Urothelium cell line (cell line): ENCODE data around the gene WNT5B.
A peak's percentile ranks its signal among the peaks of the same experiment; 100 is the strongest.

Experiments
- DNase-seq: peaks from one replicate; pipeline ENCODE4 v3.0.0; 2011; ENCODE audit warnings: low spot score, mixed read lengths
- FAIRE-seq: peaks from 2 replicates; lab custom pipeline; 2011; peaks lifted over from hg19 to GRCh38; lab: Jason Lieb, UNC

Gene WNT5B

DNA sequence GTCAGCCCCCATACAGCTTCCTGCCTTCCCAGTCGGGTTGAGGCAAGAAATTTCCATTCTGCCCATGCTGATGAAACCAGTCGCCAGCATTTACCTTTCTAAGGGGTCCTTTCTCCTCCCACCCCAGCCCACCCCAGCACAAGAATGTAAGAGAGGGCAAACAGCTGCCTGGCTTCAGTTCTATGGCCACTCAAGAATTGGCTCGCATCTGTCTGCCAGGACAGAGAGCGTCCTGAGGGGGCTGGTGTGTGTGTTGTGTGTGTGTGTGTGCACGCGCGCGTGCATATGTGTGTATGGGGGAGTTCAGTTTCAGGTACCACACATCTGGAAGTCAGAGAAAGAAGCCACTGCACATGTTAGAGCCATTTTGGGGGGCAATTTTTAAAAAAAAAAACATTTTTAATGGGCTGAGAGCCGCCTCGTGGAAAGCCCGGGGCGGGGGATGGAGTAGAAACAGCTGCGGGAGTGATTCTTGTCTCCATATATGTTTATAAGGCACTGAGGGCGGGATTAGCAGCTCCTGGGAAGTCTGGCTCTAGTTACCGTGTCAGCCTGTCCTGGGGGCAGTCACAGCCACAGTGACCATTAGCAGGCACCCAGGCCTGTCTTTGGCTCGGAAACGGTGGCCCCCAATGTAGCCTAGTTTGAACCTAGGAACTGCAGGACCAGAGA, at the start of gene WNT5B:
Gene WNT5B, plus strand, starts transcription at position 566 of the 672 bp plus-strand sequence. CDS start 2,124 bp downstream, outside the sequence.
- DNase-seq (no peak), FAIRE-seq (no peak)

DNA sequence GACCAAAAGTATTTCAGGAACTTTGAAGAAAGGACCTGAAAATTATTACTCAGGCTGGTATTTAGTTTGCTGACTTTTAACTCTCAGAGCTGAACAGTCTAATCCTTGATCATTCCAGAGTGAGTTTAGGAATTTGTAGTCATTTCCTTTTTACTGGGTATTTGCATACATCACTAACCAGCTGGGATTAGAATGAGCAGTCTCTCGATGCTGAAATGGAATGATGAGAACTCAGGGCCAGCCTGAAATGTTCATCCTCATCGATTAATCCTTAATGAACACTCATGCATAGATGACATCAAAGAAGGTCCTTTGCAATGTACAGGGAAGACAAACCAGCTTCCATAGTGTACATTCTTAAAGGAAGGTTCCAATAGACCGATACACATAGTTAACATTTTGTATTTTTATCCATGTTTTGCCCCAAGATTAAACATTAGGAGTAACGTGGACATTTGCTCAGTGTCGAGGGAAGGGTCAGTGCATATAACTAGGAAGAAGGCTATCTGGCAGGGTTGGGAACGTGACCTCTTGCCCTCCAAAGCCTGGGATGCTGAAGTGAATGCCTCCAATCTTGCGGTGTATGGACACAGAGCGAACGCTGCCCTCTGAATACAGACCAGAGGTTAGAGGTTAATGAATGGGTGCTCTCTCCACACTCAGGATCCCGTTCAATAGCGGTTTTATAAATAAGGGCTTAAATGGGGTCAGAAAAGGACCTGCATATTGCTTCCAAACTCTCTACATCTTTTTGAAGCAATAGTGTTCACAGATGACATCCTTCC, 49.2 kb upstream of the WNT5B start:
- DNase-seq (no peak), FAIRE-seq (no peak)

DNA sequence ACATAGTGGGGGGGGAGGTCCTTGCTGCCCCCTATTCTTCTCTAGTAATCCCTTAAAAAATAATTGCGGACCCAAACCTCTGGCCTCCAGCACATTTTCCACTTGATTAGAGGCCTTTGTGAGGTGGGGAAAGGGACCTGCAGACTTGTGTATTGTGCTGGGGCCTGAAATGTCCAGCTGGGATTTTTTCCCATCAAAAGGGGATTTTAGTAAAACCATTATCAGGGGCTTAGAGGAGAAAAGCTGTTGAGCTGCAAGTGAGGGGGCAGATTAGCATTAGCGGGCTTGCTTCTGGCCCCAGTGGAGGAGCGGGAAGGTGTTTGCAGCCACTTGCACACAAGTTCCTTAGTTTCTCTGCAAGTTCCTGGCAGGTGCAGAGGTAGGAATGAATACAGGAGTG, 48.5 kb upstream of the WNT5B start:
- no peak for FAIRE-seq
- DNase-seq: no peak

DNA sequence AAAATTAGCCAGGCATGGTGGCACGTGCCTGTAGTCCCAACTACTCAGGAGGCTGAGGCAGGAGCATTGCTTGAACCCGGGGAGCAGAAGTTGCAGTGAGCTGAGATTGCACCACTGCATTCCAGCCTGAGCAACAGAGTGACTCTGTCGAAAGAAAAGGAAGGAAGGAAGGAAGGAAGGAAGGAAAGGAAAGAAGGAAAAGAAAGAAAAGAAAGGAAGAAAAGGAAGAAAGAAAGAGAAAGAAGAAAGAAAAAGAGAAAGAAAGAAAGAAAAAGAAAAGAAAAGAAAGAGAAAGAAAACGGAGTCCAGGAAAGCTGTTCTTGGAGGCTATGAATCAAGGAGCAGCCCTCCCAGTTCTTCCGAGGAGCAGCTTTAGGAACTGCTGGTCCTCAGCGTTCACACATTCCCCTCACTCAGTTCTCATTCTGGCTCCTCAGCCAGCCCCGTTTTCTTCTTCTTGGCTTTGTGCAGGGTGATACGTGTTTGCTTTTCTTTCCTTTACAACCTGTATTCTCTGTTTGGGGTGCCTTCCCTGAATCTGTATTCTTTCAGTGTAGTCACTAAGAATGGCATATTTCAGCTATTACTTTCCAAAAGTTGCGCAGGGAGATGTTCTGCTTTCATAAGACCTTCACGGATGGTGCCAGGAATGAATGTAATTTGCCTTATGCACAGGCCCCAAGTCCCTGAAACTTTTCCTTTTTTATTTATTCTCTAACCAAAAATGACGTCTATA, 46.9 kb upstream of the WNT5B start:
- DNase-seq: no peak
- no peak for FAIRE-seq

DNA sequence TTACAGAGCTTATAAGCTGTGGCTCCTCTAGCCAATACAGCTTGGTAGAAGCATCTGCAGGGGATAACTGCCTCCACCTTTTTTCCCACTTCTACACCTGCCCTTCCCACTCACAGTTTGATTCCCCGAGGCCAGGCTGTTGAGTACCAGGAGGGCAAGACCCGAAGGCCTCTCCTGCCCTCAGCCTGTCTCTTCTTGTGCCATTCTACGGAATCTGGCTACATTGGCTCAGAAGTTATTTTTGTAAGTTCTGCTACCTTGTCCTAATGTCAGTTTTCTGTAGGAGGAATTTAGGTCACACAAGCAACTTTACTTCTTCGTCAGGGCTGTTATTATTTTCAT, 46.4 kb upstream of the WNT5B start:
- DNase-seq: no peak
- no peak for FAIRE-seq

DNA sequence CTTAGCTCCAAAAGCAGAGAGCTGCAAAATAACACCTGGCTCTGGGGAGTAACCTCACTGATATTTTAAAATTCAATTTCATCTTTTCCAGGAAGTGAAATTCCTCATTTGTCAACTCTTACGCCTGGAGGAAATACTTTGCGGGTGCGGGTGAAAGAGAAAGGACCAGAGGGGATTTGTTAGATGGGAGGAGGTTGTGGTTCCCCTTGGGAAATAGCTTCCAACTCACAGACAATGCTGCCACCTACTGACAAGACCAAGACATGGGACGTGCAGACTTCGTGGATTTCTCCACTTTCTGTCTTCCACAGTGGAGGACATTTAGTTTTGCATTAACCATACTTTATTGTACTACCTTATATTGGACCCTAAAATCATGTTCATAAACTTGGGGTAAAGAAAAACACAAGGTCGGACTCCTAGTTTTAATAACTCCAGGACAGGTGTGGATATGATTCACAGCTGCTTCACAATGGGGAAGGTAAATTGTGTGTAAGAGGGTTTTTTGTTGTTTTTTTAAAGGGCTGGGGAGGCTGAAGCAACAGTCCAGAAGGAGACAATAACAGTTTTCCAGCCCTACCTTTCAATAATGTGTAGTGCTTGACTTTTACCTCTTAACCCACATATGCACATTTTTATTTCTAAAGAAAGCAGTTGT, 45.5 kb upstream of the WNT5B start:
- FAIRE-seq (peak; percentile 81), DNase-seq (peak; percentile 81)

DNA sequence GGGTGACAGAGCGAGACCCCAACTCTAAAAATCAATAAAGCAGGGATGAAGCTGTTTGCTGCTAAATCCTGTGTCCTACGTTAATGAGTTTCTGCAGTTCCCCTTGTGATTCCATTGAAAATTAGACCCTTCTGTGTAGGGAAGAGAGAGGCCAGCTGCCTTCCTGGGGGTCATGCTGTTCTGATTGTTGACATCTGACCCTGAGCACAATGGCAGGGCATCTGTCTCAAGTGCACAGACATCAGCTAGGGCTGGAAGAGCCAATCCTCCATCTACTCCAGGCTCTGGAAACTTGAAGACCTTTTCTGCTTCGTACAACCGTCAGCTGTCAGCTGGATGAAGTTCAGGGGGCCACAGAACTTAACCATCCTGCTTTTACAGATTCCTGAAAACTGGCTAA, 44.7 kb upstream of the WNT5B start:
- no peak for DNase-seq
- no peak for FAIRE-seq

DNA sequence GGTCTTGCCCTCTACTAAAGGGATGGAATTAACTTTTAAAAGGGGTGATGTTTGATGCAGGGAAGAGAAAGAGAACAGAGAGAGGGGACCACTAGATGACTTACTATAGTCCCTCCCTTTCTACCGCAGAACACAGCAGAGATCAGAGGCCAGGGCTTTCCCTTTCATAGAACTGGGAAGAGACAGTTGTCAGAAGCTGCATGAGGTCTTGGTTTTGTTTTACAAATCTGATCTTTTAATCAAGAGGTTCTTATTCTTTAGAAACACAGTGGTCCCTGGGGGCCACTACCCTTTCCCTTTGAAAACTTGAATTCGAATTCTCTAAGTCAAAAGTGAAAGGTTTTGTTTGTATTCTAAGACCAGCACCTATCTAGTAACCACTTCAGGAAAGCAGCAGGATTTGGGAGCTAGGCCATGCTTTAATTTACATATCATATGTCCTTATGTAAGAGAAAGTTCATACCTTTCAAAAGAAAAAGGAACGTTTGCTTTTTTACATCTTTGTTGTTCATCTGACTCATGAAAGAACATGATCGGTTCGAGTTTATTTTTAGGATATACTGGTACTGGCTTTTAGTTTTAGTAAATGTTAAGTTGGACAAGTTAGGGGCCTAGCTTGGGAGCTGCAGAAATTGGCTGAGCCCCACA, 41.0 kb upstream of the WNT5B start:
- FAIRE-seq (no peak), DNase-seq (no peak)

DNA sequence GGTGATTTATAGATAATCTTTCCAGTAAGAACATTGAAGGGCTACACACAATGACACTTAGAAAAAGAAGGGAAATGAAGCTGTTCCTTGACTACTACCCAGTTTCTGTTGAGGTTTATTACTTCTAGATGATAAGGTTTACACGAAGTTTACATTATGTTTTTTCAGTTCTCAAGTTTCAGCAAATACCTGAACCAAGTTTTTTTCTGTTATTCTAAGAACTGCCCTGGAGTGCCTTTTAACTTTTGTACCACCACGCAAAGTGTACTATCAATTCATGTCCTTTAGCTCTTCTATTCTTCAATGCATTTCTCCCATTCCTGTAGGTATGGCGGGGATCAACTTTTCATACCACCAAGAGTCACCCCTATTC, 40.5 kb upstream of the WNT5B start:
- DNase-seq (no peak), FAIRE-seq (no peak)

DNA sequence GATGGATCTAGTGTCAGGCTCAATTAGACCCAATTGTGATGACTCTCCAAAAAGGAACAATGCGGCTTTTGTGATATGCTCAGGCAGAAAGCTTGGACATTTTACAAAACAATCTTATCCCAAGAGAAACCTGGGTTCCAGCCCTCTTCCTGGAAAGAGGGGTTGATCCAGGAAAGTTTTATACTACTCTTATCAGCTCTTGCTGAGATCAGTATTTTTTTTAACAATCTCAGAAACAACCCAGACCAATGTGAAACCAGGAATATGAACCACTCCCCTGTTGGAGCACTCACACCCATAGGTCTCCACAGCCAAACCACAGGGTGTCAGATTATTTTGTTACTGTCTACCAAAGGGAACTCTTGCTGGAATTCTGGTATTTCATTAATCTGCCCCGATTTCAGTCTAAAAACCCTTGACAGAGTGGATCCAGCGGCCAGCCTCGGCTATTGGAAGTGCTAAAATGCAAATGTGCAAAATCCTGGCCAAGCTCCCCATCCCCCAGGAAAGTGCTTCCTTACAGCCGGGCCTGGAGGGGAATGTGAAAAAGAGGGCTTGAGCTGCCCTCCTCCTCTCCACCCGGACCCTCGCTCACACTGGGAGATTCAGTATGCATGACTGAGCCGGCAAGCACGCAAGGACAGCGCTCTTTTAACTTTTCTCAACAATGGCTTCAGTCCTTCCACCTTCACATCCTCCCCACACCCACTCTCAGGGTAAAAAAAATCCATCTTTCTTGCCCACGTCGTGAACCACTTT, 38.6 kb upstream of the WNT5B start:
- no peak for DNase-seq
- no peak for FAIRE-seq

DNA sequence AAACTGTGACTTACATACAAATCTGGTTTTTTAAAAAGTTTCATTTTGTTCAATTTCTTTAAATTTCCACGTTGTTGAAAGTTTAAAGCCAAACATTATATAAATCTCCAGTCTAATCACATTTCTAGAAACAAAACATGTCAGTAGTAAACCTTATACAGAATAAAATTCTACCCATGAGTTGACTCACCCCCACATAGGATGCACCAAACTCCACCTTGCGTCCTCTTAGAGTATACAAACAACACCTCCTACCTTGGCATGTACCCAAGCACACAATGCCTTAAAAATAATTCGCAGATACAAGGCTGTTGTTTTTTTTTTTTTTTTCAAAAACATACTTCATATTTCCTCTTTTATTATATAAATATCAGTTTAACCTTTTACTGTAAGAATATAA, 38.0 kb upstream of the WNT5B start:
- FAIRE-seq (no peak), DNase-seq (peak; percentile 65)

DNA sequence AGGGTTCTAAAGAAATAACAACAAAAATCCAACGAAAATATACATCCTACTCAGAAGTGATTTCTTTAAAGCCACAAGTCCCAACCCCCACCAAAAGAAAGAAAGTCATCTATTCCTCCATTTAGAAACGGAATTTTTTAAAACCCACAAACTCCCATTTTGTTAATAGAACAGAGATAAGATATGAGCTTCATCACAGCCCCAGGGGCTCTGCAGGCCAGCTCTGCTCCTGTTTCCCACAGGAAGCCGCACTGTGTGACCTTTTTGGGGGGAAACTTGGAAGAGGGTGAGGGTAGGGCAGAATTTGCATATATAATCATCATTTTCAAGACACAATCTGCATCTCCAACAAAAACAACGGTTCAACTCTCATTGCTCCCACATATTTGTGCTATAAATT, 37.5 kb upstream of the WNT5B start:
- FAIRE-seq: no peak
- no peak for DNase-seq

DNA sequence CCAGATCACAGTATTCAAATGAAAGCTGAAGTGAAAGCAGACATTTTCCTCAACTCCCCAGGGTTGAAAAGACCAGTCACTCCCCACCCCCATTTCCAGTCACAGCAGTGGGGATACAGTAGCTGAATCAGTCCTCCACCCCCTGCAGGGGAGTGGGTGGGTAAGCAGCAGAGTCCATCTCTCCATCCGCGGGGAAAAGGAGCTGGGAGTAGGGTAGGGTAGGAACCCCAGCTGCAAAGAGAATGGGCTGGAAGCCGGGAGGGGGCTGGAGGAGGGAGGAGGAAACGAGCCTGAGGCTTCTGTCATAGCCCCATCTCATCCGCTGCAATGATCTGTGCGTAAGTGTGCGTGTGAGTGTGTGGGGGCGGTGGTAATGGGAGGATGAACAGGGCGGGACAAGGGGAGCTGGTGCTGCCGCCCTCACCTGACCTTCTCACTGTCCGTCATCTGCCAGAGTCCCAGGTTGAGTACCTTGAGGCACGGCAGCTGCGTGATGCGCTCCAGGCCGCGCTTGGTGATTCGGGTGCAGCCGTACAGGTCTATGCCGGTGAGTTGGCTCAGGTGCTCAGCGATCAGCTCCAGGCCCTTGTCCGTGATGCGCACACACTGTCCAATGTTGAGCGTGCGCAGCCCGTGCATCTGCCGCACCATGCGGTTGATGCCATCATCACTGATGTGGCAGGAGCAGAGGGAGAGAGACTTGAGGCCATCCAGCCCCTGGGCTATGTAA, 36.4 kb upstream of the WNT5B start:
- peak; percentile 65 for DNase-seq
- FAIRE-seq: peak; percentile 93

DNA sequence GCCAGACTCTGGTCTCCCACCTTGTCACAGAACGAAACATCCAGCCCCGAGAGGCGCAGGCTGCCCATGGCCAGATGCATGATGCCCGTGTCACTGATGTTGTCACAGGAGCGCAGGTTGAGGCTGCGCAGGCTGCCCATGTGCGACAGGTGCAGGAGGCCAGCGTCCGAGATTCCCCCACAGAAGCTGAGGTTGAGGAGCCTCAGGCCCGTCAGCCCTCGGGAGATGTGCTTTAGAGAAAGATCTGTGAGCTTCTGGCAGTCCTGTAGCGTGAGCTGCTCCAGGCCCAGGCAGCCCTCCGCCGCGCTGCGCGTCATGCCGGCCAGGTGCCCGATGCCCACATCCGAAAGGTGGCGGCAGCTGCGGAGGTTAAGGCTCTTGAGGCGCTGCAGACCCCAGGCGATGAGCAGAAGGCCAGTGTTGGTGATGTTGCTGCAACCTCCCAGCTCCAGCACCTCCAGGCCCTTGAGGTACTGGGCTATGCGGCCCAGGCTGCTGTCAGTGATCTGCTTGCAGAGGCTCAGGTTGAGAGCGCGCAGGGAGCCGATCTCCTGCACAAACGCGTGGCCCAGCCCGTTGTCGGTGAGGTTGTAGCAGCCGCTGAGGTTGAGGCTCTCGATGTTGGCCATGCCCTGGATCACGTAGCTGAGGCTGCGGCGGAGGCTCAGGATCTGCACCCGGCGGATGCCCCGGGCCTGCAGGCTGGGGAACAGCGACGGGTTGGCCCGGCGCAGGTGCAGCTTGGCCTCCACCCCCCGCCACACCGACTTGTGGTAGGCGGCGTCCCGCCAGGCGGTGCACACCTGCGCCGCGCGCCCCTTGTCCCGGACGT, 35.6 kb upstream of the WNT5B start:
- peak; percentile 55 for FAIRE-seq
- peak; percentile 55 for DNase-seq

DNA sequence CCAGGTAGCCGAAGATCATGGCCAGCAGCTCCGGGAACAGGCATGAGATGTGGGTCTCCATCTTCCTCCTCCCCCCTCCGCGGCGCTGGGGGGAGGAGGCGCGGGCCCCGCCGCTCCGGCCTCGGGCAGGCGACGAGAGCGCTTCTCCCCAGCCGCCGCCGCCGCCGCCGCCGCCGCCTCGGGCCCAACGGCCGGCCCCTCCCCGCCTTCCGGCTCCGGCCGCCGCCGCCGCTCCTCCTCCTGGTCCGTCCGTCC, 35.1 kb upstream of the WNT5B start:
- FAIRE-seq (peak; percentile 9), DNase-seq (no peak)

DNA sequence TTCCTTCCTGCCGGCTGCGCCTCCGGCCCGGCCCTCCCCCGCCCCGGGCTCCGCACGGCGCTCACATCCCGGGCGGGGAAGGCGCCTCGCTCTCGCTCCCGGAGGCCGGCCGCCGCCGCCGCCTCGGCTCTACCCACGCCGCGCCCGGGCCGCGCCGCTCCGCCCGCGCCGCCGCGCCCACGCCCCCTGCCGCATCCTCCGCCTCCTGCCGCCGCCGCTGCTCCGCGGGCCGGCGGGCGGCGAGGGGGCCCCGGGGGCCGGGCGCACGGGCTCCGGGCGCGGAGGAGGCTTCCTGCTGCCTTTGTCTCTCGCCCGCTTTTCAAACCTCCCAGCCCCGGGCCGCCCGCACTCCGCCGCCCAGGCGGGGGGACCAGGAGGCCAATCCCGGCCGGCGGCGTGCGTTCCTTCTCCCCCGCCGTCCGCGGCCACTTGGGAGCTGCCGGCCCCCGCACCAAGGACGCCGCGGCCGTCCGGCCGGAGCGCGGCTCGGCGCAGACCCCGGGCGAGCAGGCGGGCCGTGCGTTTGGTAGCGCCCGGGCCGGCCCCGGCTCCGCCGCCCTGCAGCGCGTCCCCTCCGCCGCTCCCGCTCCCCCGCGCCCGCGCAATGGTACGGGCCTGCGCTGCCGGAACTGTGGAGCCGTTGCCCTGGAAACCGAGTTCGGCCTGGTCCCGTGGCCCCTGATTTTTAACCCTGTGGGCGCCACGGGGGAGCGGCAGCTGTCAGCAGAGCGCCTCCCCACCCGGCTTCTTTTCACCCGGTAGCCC, 34.6 kb upstream of the WNT5B start, which contains the start of gene FBXL14:
Gene FBXL14, minus strand, starts transcription at position 321 of the 765 bp plus-strand sequence. CDS start 515 bp downstream, outside the sequence.
- FAIRE-seq: peak; percentile 65

DNA sequence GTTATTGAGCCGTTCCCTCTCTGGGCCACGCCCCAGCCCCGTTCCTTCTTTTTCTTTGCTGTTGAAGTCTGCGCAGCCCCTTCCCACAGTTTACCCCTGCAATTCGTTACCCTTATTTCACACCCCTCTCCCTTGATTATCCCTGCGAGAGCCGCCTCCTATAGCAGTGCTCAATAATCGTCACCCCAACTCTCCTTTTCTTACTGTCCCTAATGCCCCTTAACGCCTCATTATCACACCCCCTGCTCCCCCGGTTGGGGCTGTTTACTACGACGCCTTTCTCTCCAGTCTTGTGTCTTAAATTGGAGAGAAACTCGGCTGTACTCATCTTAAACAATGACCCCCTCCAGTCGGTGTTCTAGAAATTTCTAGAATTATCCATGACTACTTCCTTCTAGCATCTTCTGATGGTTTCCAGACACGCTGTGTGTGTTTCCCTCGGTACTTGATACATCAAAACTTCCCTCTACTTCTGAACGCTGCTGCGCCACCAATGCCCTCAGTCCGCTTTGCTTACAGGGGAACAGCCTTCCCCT, 33.9 kb upstream of the WNT5B start:
- peak; percentile 63 for FAIRE-seq
- no peak for DNase-seq

More for the DNA sequence above, 34.6 kb upstream of the WNT5B start, which contains the start of gene FBXL14:
- peak; percentile 95 for DNase-seq
